OCI-LY7 (cell line): ENCODE results near the gene CDH23. TPM values are rescaled to one million over a fixed set of nuclear protein-coding genes. Genes with fewer than 3 reads are reported as not detected.

ENCODE experiments used
- BruUV-seq: library from RNA; stranded (reverse); fragments of 400-500 nt; replicated peaks from 2 replicates; lab custom pipeline; 2021; lab: Mats Ljungman, UMichigan
- CTCF ChIA-PET: fragments of 300-600 bp; sonication (Branson Sonifier 250); formaldehyde crosslinking; loops from one replicate; lab custom pipeline; 2022; ENCODE audit warnings: antibody characterized with exemption; ENCODE audit not compliant: unreplicated experiment; lab: Charles Lee
- POLR2A ChIA-PET: fragments of 300-600 bp; sonication (Branson Sonifier 250); formaldehyde crosslinking; loops from one replicate; lab custom pipeline; 2022; ENCODE audit warnings: antibody characterized with exemption; lab: Charles Lee
- DNase-seq: peaks from one replicate; pipeline ENCODE4 v3.0.0-alpha.2; 2015; ENCODE audit warnings: low spot score
- H2AFZ ChIP-seq: fragments of 200-600 bp; sonication (generic), shearing (Covaris generic); 2 replicates; pipeline ENCODE4 v1.6.1; 2014; ENCODE audit warnings: mild to moderate bottlenecking, antibody characterized with exemption, low read length, moderate library complexity
- H3K27ac ChIP-seq: fragments of 200-600 bp; sonication (generic); 2 replicates; pipeline ENCODE4 v1.5.1; 2014; ENCODE audit warnings: mixed run types, low read depth, mild to moderate bottlenecking, moderate library complexity, low read length, inconsistent platforms; ENCODE audit not compliant: poor library complexity, severe bottlenecking
- H3K36me3 ChIP-seq: fragments of 200-600 bp; sonication (generic); 2 replicates; pipeline ENCODE4 v1.6.1; 2014; ENCODE audit warnings: mild to moderate bottlenecking, antibody characterized with exemption, low read length, moderate library complexity, mixed read lengths; ENCODE audit not compliant: insufficient read depth
- H3K4me1 ChIP-seq: fragments of 200-600 bp; sonication (generic); 2 replicates; pipeline ENCODE4 v1.5.1; 2014; ENCODE audit warnings: mild to moderate bottlenecking, low read length; ENCODE audit not compliant: insufficient read depth, poor library complexity, severe bottlenecking
- H3K4me2 ChIP-seq: fragments of 200-600 bp; sonication (generic); 2 replicates; pipeline ENCODE4 v1.6.1; 2014; ENCODE audit warnings: mild to moderate bottlenecking, low read length
- H3K4me3 ChIP-seq: fragments of 200-600 bp; sonication (generic); 2 replicates; pipeline ENCODE4 v1.5.1; 2014; ENCODE audit warnings: mild to moderate bottlenecking, low read depth, low read length; ENCODE audit not compliant: poor library complexity, severe bottlenecking
- H3K79me2 ChIP-seq: fragments of 200-600 bp; sonication (generic); 2 replicates; pipeline ENCODE4 v1.6.1; 2016; ENCODE audit warnings: low read depth, mild to moderate bottlenecking, low read length, moderate library complexity, mixed read lengths; ENCODE audit not compliant: insufficient read depth
- H3K9me2 ChIP-seq: fragments of 200-600 bp; sonication (generic); 2 replicates; pipeline ENCODE4 v1.6.1; 2016; ENCODE audit warnings: mild to moderate bottlenecking, low read length, mixed read lengths; ENCODE audit not compliant: insufficient read depth
- H3K9me3 ChIP-seq: fragments of 200-600 bp; sonication (generic); 2 replicates; pipeline ENCODE4 v1.6.1; 2014; ENCODE audit warnings: mild to moderate bottlenecking, mixed run types, low read length, mixed read lengths
- H4K20me1 ChIP-seq: fragments of 200-600 bp; sonication (generic); 2 replicates; pipeline ENCODE4 v1.6.1; 2014; ENCODE audit warnings: mild to moderate bottlenecking, antibody characterized with exemption, low read length, moderate library complexity, mixed read lengths; ENCODE audit not compliant: insufficient read depth
- CTCF ChIP-seq: fragments of 200-600 bp; sonication (generic); conservative IDR thresholded peaks from 2 replicates; pipeline ENCODE4 v1.5.1; 2014; ENCODE audit warnings: mild to moderate bottlenecking, antibody characterized with exemption, low read length, moderate library complexity, mixed read lengths
- EZH2phosphoT487 ChIP-seq: fragments of 200-600 bp; sonication (generic); IDR thresholded peaks from 2 replicates; pipeline ENCODE4 v1.6.1; 2018; ENCODE audit warnings: low read depth, borderline replicate concordance, mild to moderate bottlenecking, mixed run types, antibody characterized with exemption, low read length, moderate library complexity, mixed read lengths
- intact Hi-C: fragments of 100-400 bp; cut with micrococcal nuclease; formaldehyde crosslinking; loops from one replicate; pipeline ENCODE4 v1.10.0; 2022; ENCODE audit not compliant: unreplicated experiment
- total RNA-seq, 2 experiments: library from RNA; depleted of rRNA in 1 of 2; stranded (reverse); fragments of >200 nt in 1 of 2; shearing (Covaris generic) in 1 of 2; gene quantifications; 2 replicates each; pipeline ENCODE4 v1.2.3, GENCODE V29; 2014 to 2022

Gene CDH23
- total RNA-seq, 2 experiments from 2014 or later: 0.92 to 9.9 TPM

- no TSS peak for BruUV-seq
- no peaks in the 10 kb centered on the region for H3K79me2 ChIP-seq
- CTCF ChIA-PET: no interaction called here
- TF ChIP-seq EZH2phosphoT487 (no peak), CTCF (no peak)
- H3K4me3 ChIP-seq: no peak overlapping the region
- H3K9me2 ChIP-seq: no peaks in the 10 kb centered on the region
- H4K20me1 ChIP-seq: no peaks in the 10 kb centered on the region
- H3K9me3 ChIP-seq: no peaks in the 10 kb centered on the region
- H3K27ac ChIP-seq: no peak overlapping the region
- no peaks in the 10 kb centered on the region for H3K36me3 ChIP-seq
- POLR2A ChIA-PET: no interaction called here
- no peak overlapping the region for H2AFZ ChIP-seq
- DNase-seq: no peak
- H3K4me1 ChIP-seq: peaks cover 43% of the 10 kb centered on the region
- no peak overlapping the region for H3K4me2 ChIP-seq
- intact Hi-C loops: no loop called here
These were observed 348.4 kb downstream of the CDH23 start for GRCh38 chr10:71744897-71745663.

GRCh38 chr10:71745664-71746250, 349.0 kb downstream of the CDH23 start:
- no peak overlapping the region for H2AFZ ChIP-seq
- H3K27ac ChIP-seq: no peak overlapping the region
- H3K9me2 ChIP-seq: no peaks in the 10 kb centered on the region
- H3K79me2 ChIP-seq: no peaks in the 10 kb centered on the region
- H3K9me3 ChIP-seq: no peaks in the 10 kb centered on the region
- H3K4me2 ChIP-seq: peak overlapping the region; percentile 73; the same call in 1 of the 2 replicates
- no TSS peak for BruUV-seq
- intact Hi-C loops: no loop called here
- TF ChIP-seq CTCF (no peak), EZH2phosphoT487 (no peak)
- CTCF ChIA-PET: no interaction called here
- POLR2A ChIA-PET: interaction anchor here (0.5 to 1.0 kb wide), 2 partner anchors 10 to 574 kb away, joined by 3 read pairs; no protein-coding TSS in a partner anchor
- no peaks in the 10 kb centered on the region for H3K36me3 ChIP-seq
- H3K4me3 ChIP-seq: no peak overlapping the region
- peaks cover 50% of the 10 kb centered on the region for H3K4me1 ChIP-seq
- DNase-seq: no peak
- H4K20me1 ChIP-seq: no peaks in the 10 kb centered on the region
